ENCODE measurements around the gene CBFB. TPM values are rescaled to one million over a fixed set of nuclear protein-coding genes. Genes with fewer than 3 reads are reported as not detected.
A peak's percentile ranks its signal among the peaks of the same experiment; 100 is the strongest.

CBFB gene
- total RNA-seq, 3 donors from 2014 or later, result 48.5 to 69.1 (median 52.3) TPM

DNA sequence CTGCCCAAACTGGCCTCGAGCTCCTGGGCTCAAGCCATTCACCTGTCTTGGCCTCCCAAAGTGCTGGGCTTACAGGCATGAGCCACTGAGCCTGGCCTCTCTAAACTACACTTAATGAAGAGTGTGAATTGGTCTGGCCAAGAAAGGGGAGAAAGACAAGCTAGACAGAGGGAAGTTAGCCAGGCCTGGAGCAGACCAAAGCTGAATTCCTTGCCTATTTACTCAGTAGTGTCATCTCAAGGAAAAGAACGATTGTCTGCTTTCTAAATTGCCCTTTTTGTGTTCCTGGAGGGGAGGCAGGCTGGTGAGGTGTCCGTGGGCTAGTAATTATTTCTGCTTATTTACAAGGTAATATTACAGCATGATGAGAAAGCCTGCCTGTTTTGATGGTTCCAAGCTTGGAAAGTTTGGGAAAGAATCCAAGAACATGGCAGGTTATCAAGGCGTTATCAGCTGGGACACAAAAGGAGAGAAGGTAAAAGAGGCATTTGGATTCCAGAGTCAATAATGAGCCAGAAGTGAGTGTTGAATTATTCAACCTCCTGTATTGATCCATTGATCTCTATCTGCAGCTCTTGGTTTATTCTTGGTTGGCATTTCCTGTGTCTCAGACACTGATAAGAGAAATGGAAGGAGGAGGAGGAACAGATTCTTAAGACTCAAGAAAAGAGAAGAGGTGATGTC is 6.3 kb upstream of the CBFB start:
- intact Hi-C loops (cut with DNase I; ENCODE audit: low total_unique reads), result no loop called here
- H3K9me3 ChIP-seq, result no peaks in the 10 kb centered on the region
- TF ChIP-seq, protein P1, sequence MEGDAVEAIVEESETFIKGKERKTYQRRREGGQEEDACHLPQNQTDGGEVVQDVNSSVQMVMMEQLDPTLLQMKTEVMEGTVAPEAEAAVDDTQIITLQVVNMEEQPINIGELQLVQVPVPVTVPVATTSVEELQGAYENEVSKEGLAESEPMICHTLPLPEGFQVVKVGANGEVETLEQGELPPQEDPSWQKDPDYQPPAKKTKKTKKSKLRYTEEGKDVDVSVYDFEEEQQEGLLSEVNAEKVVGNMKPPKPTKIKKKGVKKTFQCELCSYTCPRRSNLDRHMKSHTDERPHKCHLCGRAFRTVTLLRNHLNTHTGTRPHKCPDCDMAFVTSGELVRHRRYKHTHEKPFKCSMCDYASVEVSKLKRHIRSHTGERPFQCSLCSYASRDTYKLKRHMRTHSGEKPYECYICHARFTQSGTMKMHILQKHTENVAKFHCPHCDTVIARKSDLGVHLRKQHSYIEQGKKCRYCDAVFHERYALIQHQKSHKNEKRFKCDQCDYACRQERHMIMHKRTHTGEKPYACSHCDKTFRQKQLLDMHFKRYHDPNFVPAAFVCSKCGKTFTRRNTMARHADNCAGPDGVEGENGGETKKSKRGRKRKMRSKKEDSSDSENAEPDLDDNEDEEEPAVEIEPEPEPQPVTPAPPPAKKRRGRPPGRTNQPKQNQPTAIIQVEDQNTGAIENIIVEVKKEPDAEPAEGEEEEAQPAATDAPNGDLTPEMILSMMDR (IDR thresholded peaks at IDR 0.05), result no peak
- no peak for TF ChIP-seq POLR2A (IDR thresholded peaks at IDR 0.05)
- TF ChIP-seq POLR2AphosphoS5 (IDR thresholded peaks at IDR 0.05), result no peak
- no peaks in the 10 kb centered on the region for H3K27me3 ChIP-seq
- no peaks in the 10 kb centered on the region for H3K4me1 ChIP-seq
- H3K27ac ChIP-seq, result no peak overlapping the region
- peak in 1 of 2 donors; percentile 2 for DNase-seq (ENCODE audit: low spot score in 2 of 2)
- no peaks in the 10 kb centered on the region for H3K36me3 ChIP-seq
- no peak overlapping the region for H3K4me3 ChIP-seq

DNA sequence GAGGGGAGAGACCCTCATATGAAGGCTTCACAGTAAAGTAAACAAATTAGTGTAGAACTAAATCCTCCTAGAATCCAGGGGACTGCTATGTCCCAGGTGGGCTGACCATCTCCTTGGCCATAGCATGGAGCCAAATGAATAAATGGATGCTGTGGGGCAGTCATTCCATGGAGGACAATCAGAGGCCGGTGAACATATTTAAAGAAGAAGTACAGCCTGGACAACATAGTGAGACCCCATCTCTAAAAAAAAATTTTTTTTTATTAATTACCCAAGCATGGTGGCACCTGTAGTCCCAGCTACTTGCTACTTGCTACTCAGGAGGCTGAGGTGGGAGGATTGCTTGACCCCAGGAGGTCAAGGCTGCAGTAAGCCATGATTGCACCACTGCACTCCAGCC is 5.3 kb upstream of the CBFB start:
- Histone ChIP-seq H3K27ac (no peak overlapping the region), H3K9me3 (no peaks in the 10 kb centered on the region), H3K36me3 (no peaks in the 10 kb centered on the region), H3K4me3 (no peak overlapping the region), H3K27me3 (no peaks in the 10 kb centered on the region), H3K4me1 (no peaks in the 10 kb centered on the region)
- TF ChIP-seq, protein P1 (IDR thresholded peaks at IDR 0.05), result no peak
- TF ChIP-seq POLR2AphosphoS5 (IDR thresholded peaks at IDR 0.05) (no peak), POLR2A (IDR thresholded peaks at IDR 0.05) (no peak)
- no peak for DNase-seq (ENCODE audit: low spot score in 2 of 2)
- intact Hi-C loops (cut with DNase I; ENCODE audit: low total_unique reads), result no loop called here

DNA sequence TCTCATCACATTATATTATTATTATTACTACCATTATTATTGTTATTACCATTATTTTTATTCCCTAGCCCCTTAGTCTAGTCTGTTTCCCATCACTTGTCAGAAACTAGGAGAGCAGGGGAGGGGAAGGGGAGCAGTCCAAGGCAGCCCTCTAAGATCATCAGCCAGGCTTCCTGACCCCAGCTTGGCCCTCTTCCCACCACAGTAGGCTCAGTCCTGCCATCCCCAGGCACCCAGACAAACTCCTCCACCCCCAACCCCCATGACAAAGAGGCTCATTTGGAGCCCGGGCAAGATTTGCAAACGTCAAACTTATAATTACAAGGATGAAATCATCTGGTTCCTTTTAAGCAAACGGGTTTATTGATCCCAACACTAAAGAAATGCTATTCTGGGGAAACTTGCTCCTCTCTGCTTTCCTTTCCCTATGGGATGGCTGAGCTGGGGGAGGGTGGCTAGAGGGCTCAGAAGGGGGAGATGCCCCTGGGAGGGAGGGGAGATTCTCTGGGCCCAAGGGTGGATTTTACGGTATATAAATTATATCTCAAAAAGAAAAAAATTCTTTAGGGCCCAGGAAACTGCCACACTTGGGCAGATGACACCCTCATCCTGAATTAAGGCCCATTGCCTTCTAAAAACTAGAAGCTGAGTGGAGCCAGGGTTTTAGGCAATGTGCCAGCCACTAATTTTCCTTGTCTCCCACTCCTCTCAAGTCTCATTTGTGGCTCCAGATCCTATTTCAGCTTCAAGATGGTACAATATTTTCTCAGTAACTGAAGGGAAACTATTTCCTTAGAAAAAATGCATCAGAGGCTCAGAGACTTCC is 4.4 kb upstream of the CBFB start:
- TF ChIP-seq, protein P1 (IDR thresholded peaks at IDR 0.05), result no peak
- TF ChIP-seq POLR2AphosphoS5 (IDR thresholded peaks at IDR 0.05) (no peak), POLR2A (IDR thresholded peaks at IDR 0.05) (no peak)
- Histone ChIP-seq H3K27me3 (no peaks in the 10 kb centered on the region), H3K9me3 (no peaks in the 10 kb centered on the region), H3K4me1 (no peaks in the 10 kb centered on the region), H3K4me3 (no peak overlapping the region), H3K36me3 (no peaks in the 10 kb centered on the region), H3K27ac (no peak overlapping the region)
- intact Hi-C loops (cut with DNase I; ENCODE audit: low total_unique reads), result no loop called here
- peak in 1 of 2 donors; percentile 10 for DNase-seq (ENCODE audit: low spot score in 2 of 2)

DNA sequence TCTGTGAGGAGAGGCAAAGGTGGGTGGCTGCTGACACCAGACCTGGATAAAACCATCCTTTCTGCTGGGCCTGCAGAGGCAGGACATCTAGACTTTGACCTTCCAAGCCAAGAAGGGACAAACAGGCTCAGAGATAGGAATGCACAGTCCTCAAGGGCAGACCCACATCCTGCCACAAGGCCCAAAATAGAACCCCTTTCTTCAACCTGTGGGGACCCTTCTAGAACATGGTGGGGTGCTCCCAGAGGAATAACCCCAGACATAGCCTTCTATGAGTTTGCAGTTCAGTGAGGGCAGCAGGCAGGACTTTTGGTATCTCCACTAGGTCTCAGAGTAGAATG is 3.8 kb upstream of the CBFB start:
- Histone ChIP-seq H3K4me1 (peaks cover 0 to under 1% of the 10 kb centered on the region in 2 donors), H3K36me3 (no peaks in the 10 kb centered on the region), H3K27ac (no peak overlapping the region), H3K9me3 (no peaks in the 10 kb centered on the region), H3K4me3 (no peak overlapping the region), H3K27me3 (no peaks in the 10 kb centered on the region)
- peak in 1 of 2 donors; percentile 9 for DNase-seq (ENCODE audit: low spot score in 2 of 2)
- TF ChIP-seq POLR2A (IDR thresholded peaks at IDR 0.05) (no peak), POLR2AphosphoS5 (IDR thresholded peaks at IDR 0.05) (no peak)
- TF ChIP-seq, protein P1 (IDR thresholded peaks at IDR 0.05), result no peak
- intact Hi-C loops (cut with DNase I; ENCODE audit: low total_unique reads), result no loop called here

DNA sequence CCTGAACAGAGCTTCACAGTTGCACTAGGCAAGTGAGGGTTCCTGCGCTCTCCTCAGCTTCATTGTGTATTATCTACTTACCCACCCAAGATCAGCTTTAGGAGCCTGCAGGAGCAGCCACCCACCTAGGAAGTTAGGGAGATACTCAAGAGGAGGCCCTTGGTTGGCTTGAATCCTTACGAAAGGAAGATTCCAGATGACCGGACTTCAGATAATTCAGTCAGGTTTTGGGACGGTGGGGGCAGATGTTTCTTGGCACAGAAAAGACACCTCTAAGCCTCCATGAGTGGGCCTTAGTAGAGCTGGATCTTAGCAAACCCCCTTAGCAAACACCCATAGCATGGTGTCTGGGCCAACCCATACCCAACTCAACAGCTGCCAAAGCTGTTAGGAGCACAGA is 2.4 kb upstream of the CBFB start:
- no peak overlapping the region for H3K4me3 ChIP-seq
- no peaks in the 10 kb centered on the region for H3K36me3 ChIP-seq
- H3K9me3 ChIP-seq, result no peaks in the 10 kb centered on the region
- DNase-seq (ENCODE audit: low spot score in 2 of 2), result peak in 1 of 2 donors; percentile 7
- no peaks in the 10 kb centered on the region for H3K27me3 ChIP-seq
- TF ChIP-seq POLR2AphosphoS5 (IDR thresholded peaks at IDR 0.05), result no peak
- TF ChIP-seq, protein P1 (IDR thresholded peaks at IDR 0.05), result no peak
- TF ChIP-seq POLR2A (IDR thresholded peaks at IDR 0.05), result no peak
- intact Hi-C loops (cut with DNase I; ENCODE audit: low total_unique reads), result no loop called here
- peaks cover 5 to 8% of the 10 kb centered on the region in 2 donors for H3K4me1 ChIP-seq
- no peak overlapping the region for H3K27ac ChIP-seq

All from breast epithelium (tissue), 4 donors.